ENCODE data around the gene NR1D2.
"Not testable (repeated sequence)": the region's sequence is repeated elsewhere in the genome, so short reads cannot be mapped to it uniquely, and the experiment has no call there.

Gene NR1D2

DNA sequence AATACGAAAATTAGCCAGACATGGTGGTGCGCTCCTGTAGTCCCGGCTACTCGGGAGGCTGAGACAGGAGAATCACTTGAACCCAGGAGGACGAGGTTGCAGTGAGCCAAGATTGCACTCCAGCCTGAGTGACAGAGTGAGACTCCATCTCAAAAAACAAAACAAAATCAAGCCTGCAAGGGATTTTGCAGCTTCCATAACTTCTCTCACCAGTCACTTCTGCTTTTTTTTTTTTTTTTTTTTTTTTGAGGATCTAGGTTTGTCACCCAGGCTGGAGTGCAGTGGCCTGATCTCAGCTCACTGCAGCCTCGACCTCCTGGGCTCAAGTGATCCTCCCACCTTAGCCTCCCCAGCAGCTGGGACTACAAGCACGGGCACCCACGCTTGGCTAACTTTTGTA, 65.7 kb downstream of the NR1D2 start:
- DNase-seq, result not testable (repeated sequence)

DNA sequence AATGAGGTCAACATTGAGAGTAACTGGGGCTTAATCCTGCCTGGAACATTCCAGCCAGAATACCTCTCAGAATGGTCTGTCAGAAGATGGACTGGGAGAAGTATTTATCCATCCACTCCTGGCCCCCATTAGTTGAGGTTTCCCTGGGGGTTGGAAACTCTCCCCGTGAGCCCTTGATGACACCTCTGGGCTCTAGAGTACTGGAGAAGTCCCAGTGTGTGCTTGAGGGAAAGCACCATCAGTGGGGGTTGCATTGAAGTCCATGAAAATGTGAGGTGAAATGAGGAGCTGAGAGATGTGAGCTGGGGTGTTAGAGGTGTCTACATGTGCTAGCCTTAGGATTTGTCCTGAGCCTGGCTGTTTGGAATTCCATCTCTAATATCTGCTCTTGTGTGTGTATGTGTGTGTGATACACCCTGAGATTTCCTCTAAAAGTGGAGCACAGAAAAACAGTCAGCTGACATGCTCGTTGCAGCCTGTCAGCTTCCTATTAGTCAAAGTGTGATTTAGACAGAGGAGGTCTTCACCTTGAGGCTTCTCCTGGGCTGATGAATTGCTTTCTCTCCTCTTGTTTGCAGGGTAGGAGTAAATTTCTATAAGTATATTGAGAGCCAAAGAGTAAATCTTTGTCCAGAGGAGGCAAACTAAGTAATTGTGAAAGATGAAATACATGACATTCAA, 67.6 kb downstream of the NR1D2 start:
- no peak for DNase-seq

DNA sequence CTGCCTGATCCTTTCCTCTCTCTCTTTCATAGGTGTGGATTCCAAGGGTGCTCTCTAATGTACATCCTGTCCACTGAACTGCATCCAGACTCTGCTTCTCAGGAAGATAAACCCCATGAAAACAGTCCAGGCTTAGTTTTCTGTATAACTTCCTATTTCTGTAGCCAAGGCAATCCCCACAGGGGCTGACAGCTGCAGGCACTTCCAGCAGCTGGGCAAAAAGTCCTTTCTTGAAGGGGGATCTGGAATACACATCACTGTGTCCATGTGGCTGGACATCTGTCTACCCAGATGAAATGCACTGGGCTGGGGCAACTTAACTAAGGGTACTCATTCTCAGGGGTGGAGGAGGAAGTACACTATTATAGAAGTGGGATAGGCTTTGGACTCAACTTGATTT, 72.2 kb downstream of the NR1D2 start:
- no peak for DNase-seq

DNA sequence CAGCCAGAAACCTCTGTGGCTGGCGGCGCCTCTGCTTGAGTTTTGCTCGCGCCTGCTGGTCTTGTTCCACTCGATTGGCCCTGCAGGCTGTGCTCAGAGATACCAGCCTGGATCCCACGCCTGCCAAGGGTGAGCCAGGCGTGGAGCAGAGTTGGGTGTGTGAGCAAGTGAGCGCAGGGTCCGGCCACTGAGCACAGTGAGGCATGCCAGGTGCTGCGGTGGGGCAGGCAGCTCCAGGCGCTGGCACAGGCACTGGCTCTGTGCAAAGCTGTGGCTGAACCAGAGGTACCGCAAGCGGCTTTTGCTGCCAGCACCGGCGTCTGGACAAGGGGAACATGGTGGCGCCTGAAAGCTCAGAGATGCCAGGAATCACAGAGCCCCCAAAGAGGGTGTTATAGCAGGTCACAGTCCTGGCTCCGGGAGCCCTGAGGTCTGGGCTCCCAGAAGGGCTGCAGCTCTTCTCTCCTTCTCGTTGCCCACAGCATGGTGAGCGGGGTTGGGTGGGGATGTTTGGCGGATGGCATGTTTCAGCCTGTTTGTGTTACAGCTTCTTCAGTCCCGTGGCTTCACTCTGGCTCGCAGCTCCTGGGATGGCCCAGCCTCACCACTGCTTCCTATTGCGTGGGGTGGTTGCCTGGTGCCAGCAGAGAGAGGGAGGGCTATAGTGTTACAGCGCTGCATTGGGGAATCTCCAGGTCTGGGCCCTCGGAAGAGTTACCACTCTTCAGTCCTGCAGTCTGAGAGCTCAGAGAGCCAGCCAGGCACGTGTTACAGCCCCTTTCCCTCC, 73.9 kb downstream of the NR1D2 start:
- DNase-seq, result no peak

DNA sequence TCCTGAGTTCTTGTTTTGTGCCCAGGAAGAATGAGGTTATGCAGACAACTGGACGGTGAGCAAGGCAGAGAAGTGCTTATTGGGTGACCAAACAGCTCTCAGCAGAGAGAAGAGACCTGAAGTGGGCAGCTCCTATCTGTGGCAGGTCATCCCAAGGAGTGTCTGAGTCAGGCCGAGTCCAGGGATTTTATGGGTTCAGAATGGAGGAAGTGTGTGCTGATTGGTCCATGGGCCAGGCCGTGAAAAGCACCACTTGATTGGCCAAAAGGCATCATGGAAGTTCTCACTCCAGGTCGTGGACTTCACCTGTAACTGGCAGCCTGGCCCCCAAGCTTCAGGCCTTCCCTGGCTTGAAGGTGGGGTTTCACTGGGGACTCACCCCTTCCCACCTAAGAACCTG, 74.5 kb downstream of the NR1D2 start:
- no peak for DNase-seq

DNA sequence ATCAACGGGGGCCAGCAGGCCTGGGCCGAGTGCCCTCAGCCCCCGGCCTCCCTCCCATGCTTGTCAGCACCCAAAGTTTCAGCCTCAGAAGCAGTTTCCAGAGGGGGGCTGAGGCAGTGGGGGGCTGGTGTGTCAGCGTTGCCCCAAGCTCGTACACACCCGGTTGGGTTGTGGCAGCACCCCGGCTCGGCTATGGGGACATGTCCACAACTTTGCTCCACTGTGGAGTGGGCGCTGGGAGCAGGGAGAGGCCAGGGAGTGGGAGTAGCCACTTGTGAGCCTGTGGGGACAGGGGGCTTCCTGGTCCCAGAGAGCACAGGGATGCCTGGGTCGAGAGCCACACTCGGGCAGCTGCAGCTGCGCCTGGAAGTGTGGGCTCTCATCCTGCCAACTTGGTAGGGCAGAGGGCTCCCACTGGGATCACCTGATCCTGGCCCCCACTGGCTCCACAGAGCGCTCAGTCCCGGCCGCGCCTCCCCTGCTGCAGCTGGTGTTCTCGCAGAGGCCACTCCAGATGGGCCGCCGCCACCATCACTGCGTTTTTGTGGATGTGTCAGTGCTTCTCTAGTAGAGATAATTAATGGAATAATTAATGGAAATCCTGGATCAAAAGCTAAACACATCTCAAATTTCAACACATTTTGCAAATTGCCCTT, 75.1 kb downstream of the NR1D2 start:
- DNase-seq, result no peak

DNA sequence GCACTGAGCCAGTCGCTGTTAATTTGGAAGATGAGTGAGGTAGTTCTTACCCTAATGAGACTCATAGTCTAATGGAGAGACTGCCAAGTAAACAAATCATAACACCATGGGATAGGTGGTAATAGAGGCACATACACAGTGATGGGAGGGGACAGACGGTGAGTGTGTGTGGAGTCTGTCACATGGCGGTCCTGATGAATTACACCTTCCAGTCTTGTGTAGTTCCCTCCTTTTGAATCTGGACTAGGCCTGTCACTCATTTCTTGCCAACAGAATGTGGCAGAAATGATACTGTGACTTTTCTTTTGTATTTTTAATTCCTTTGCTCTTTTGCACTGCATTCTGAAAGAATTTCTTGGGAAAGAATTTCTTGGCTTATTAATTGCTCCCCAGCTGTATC, 78.1 kb downstream of the NR1D2 start:
- no peak for DNase-seq

DNA sequence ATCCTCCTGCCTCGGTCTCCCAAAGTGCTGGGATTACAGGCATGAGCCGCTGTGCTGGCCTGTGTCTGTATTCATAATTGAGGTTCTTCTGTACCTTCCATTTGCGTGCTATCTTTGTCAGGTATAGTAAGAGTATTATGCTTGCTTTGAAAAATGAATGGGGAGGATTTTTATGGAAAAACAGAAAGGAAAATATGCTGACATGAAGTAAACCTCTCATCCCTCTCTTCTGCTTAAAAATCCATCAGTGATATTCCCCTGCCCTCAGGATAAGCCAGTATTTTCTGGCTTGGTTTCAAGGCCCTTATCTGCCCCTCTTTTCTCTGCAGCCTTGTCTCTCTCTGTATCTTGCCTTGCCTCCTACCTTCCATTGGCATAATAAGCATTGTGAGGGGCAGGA, 80.7 kb downstream of the NR1D2 start:
- DNase-seq, result no peak

DNA sequence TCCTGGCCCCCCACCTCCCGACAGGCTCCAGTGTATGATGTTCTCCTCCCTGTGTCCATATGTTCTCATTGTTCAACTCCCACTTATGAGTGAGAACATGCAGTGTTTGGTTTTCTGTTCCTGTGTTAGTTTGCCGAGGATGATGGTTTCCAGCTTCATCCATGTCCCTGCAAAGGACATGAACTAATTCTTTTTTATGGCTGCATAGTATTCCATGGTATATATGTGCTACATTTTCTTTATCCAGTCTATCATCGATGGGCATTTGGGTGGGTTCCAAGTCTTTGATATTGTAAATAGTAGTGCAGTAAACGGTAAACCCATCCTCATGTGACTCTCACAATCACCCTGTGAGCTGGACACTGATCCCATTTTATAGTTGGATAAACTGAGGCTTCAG, 81.6 kb downstream of the NR1D2 start:
- not testable (repeated sequence) for DNase-seq

DNA sequence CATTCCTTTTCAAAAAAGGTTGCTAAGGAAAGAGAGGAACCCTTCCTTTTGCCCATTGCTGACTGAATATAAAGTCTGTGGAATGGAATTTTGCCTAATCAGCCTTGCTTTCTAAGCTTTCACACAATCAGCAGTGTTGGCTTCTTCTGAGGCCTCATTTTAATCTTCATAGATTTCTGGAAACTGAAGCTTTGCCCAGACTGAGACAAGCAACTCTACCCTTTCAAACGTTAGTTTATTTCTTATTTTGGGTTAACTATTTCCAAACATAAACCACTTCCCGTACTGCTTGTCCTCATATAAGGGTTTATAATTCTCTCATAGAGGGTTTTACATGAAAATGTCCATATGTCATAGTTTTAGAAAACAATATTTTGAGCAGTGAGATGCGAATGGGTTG, 82.9 kb downstream of the NR1D2 start:
- DNase-seq, result no peak

Data from NCI-H2029 treated with DMSO at 0.1 percent for 48 hours (cell line).